ENCODE measurements around the gene CMTM4.

CMTM4 gene

DNA sequence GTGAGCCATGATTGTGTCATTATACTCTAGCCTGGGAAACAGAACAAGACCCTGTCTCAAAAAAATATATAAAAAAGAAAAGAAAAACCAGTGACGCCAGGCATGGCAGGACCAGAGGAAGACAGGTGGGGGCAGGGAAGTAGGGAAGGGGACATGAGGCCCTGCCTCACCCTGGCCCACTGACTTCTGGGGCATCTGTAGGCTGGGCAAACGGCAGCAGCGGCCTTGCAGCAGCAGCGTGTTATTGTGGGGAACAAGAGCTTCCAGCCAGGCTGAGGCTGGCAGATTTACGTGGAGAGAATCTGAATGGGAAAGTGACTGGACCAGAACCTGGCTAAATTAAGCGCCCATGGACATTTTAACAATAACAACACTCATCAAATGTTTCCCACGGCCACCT, 19.4 kb downstream of the CMTM4 start:
- no peak overlapping the region for H3K4me3 ChIP-seq (ENCODE audit: low read depth, low read length)
- TF ChIP-seq, protein P1, sequence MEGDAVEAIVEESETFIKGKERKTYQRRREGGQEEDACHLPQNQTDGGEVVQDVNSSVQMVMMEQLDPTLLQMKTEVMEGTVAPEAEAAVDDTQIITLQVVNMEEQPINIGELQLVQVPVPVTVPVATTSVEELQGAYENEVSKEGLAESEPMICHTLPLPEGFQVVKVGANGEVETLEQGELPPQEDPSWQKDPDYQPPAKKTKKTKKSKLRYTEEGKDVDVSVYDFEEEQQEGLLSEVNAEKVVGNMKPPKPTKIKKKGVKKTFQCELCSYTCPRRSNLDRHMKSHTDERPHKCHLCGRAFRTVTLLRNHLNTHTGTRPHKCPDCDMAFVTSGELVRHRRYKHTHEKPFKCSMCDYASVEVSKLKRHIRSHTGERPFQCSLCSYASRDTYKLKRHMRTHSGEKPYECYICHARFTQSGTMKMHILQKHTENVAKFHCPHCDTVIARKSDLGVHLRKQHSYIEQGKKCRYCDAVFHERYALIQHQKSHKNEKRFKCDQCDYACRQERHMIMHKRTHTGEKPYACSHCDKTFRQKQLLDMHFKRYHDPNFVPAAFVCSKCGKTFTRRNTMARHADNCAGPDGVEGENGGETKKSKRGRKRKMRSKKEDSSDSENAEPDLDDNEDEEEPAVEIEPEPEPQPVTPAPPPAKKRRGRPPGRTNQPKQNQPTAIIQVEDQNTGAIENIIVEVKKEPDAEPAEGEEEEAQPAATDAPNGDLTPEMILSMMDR (IDR thresholded peaks at IDR 0.05; ENCODE audit: low read depth, low read length, missing control alignments) = no peak
- DNase-seq (ENCODE audit: low read depth) = no peak

DNA sequence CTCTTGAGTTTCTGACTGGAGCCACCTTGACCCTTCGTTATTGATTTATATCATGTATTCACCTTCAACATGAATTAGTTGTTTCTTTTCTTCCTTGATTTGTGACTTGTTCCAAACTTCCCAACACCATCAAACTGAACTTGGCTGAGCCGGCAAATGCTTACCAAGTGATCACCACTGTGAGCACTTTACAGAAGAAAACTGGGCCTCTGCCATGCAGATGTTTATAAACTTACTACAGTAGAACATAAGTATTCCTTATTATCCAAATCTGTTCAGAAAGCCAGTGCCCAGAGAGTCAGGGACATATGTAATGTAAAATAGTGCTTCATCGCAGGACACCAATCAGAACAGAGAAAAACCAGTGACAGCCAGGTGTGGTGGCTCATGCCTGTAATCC, 19.9 kb downstream of the CMTM4 start:
- H3K4me3 ChIP-seq (ENCODE audit: low read depth, low read length) = no peak overlapping the region
- TF ChIP-seq, protein P1 (IDR thresholded peaks at IDR 0.05; ENCODE audit: low read depth, low read length, missing control alignments) = no peak
- no peak for DNase-seq (ENCODE audit: low read depth)

DNA sequence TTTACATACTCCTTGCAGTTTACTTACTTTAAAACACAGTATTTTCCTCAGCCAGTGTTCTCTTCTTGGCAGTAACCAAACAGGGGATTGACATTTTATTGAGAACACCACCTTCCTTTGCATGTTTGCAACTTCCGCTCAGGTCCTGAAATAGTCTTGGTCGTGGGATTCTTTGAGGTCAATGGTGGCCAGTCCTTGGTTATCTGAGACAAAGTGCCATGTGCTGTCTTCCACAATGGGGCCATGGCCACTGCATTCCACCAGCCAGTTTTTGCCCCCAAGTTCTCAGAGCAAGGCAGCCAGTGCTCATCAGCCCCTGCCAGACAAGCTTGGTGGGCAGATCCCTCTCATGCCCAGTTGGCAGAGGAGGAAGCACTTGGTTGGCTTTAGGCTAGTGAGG, 22.9 kb downstream of the CMTM4 start:
- no peak for DNase-seq (ENCODE audit: low read depth)
- H3K4me3 ChIP-seq (ENCODE audit: low read depth, low read length) = no peak overlapping the region
- TF ChIP-seq, protein P1 (IDR thresholded peaks at IDR 0.05; ENCODE audit: low read depth, low read length, missing control alignments) = no peak

DNA sequence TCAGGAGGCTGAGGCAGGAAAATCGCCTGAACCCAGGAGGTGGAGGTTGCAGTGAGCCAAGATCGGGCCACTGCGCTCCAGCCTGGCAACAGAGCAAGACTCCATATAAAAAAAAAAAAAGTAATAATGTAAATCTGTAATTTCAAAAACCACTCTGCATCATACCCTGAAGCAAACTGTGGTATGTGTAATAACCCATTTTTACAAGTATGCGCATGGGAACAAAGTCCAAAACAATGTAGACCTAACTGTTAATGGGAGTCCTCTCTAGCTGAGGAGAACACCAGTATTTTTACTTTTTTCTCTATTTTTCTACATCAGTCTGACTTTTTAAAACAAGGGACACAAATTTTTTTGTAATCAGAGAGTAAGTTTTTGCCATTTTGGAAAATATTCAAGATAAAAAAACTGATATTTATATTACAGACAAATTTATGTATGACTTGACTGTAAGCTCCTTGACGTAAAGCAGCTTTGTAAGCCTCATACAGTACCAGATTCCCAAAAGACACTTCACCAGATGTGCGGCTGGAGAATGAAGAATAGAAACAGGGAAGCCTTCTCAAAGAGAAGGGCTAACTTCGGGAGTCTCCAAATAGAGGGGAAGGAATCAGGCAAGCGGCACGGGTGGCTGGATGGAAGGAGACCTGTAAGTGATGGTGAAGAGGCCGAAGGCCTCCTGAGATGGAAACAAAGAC, 25.7 kb downstream of the CMTM4 start:
- no peak overlapping the region for H3K4me3 ChIP-seq (ENCODE audit: low read depth, low read length)
- TF ChIP-seq, protein P1 (IDR thresholded peaks at IDR 0.05; ENCODE audit: low read depth, low read length, missing control alignments) = no peak
- DNase-seq (ENCODE audit: low read depth) = no peak

DNA sequence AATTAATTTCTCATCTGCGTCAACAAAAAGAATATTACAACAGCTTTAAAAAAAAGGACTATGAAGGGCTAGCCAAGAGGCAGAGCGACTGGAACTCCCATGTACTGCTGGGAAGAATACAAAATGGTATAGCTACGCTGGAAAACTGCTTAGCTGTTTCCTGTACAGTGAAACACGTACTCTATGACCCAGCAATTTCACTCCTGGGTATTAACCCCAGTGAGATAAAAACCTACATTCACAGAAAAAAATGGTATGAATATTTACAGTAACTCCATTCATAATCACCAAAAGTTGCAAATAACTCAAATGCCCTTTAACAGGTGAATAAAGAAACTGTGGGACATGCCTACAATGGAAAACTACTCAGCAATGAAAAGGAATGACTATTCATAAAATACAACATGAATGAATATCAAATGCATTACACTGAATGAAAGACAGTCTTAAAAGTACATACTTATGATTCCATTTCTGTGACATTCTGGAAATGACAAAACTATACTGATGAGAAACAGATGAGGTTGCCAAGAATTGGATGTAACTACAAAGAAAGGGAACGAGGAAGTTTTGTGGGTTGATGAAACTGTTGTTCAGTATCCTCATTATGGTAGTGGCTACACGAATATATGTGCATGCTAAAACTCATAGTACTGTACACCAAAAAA, 27.6 kb downstream of the CMTM4 start:
- DNase-seq (ENCODE audit: low read depth) = no peak
- H3K4me3 ChIP-seq (ENCODE audit: low read depth, low read length) = no peak overlapping the region
- TF ChIP-seq, protein P1 (IDR thresholded peaks at IDR 0.05; ENCODE audit: low read depth, low read length, missing control alignments) = no peak

DNA sequence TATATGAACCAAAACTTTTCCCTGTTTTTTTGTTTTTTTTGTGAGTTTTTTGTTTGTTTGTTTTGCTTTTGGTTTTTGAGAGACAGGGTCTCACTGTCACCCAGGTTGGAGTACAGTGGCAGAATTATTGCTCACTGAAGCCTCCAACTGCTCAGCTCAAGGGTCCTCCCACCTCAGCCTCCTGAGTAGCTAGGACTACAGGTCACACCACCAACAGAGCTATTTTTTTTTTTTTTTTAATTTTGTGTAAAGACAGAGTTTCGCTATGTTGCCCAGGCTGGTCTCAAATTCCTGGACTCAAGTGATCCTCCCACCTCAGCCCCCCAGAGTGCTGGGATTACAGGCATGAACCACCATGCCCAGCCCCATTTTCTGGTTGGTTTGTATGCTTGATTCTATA, 28.6 kb downstream of the CMTM4 start:
- no peak overlapping the region for H3K4me3 ChIP-seq (ENCODE audit: low read depth, low read length)
- no peak for DNase-seq (ENCODE audit: low read depth)
- TF ChIP-seq, protein P1 (IDR thresholded peaks at IDR 0.05; ENCODE audit: low read depth, low read length, missing control alignments) = no peak

Data from GM12864 (cell line).